NT2/D1 (cell line): ENCODE measurements around the gene TMEM258.

Experiments used
- SUZ12 ChIP-seq: IDR thresholded peaks from 2 replicates; pipeline ENCODE4 v1.6.1; 2011; ENCODE audit not compliant: insufficient read length, insufficient read depth; ENCODE audit errors: extremely low read depth
- YY1 ChIP-seq: IDR thresholded peaks from 2 replicates; pipeline ENCODE4 v1.6.1; 2011; ENCODE audit not compliant: insufficient read length, insufficient read depth
- ZNF274 ChIP-seq: IDR thresholded peaks from 2 replicates; pipeline ENCODE4 v1.6.1; 2011; ENCODE audit warnings: mild to moderate bottlenecking, low read depth, low read length

- TF ChIP-seq ZNF274 (no peak), YY1 (no peak), SUZ12 (no peak)
Observed at GRCh38 chr11:61776561-61777075, 15.8 kb downstream of the TMEM258 start.
